K562 (cell line): ENCODE data around the gene SGK1. TPM values are rescaled to one million over a fixed set of nuclear protein-coding genes. Genes with fewer than 3 reads are reported as not detected.

Source experiments
- ATAC-seq: fragments of 200-7000 bp; cut with Tn5 transposase; 3 replicates; pipeline ENCODE4 v1.9.1; 2020; ENCODE audit warnings: moderate library complexity
- BruUV-seq: library from RNA; stranded (reverse); fragments of 400-500 nt; replicated peaks from 2 replicates; lab custom pipeline; 2021; lab: Mats Ljungman, UMichigan
- CTCF ChIA-PET: fragments of 300-600 bp; formaldehyde crosslinking; extraction: SDS; loops from one replicate; lab custom pipeline; 2021; ENCODE audit warnings: low intra/inter-chr PET ratio; lab: Yijun Ruan, JAX
- POLR2A ChIA-PET: fragments of 300-600, 350-650 bp; sonication (Branson Sonifier 250); formaldehyde crosslinking; extraction: SDS; loops from one replicate; lab custom pipeline; 2021; ENCODE audit warnings: antibody characterized with exemption, inconsistent platforms; lab: Yijun Ruan, JAX
- DNase-seq, 4 experiments: peaks; one replicate each; pipeline versions ENCODE4 v3.0.0 to v3.0.0-alpha.2; 2011 to 2018; ENCODE audit warnings: low spot score in 3 of 4, mixed read lengths in 3 of 4; ENCODE audit errors: extremely low read depth in 1 of 4
- FAIRE-seq: peaks from 2 replicates; lab custom pipeline; 2011; peaks lifted over from hg19 to GRCh38; lab: Jason Lieb, UNC
- H2AFZ ChIP-seq: 2 replicates; pipeline ENCODE4 v1.6.0; 2011; ENCODE audit warnings: low read depth, low read length, control low read depth, inconsistent platforms
- H3K27ac ChIP-seq: fragments of 200-600 bp; 3 replicates; pipeline ENCODE4 v1.8.0; 2011; ENCODE audit warnings: low read depth, mild to moderate bottlenecking, control low read depth, inconsistent platforms, low read length, moderate library complexity, mixed read lengths; ENCODE audit errors: extremely low read depth
- H3K27me3 ChIP-seq, 2 experiments: fragments of 300-600 bp in 1 of 2; 2 replicates in 1 of 2; 3 replicates in 1 of 2; pipeline versions ENCODE4 v1.6.0 to v1.8.0; 2011; ENCODE audit warnings: inconsistent platforms in 2 of 2, low read length in 2 of 2, mild to moderate bottlenecking in 1 of 2, mixed read lengths in 1 of 2, moderate library complexity in 1 of 2; ENCODE audit not compliant: control insufficient read depth in 2 of 2, insufficient read depth in 2 of 2
- H3K36me3 ChIP-seq: fragments of 300-600 bp; 3 replicates; pipeline ENCODE4 v1.8.0; 2011; ENCODE audit warnings: mild to moderate bottlenecking, low read length, inconsistent platforms; ENCODE audit not compliant: control insufficient read depth, insufficient read depth
- H3K4me1 ChIP-seq, 2 experiments: fragments of 200-600 bp in 1 of 2; replicated peaks in 1 of 2; 2 replicates in 1 of 2; 3 replicates in 1 of 2; pipeline versions ENCODE4 v1.5.1 to v1.8.0; 2011; ENCODE audit warnings: inconsistent platforms in 2 of 2, low read length in 2 of 2, mild to moderate bottlenecking in 1 of 2, mixed read lengths in 1 of 2, moderate library complexity in 1 of 2; ENCODE audit not compliant: control insufficient read depth in 2 of 2, insufficient read depth in 2 of 2
- H3K4me2 ChIP-seq: 2 replicates; pipeline ENCODE4 v1.6.1; 2011; ENCODE audit warnings: low read length, control low read depth, inconsistent platforms, mixed read lengths; ENCODE audit not compliant: insufficient read depth
- H3K4me3 ChIP-seq: fragments of 200-600 bp; sonication (generic), shearing (Covaris generic); 2 replicates; pipeline ENCODE4 v1.5.1; 2016; ENCODE audit warnings: control low read depth, inconsistent platforms
- H3K79me2 ChIP-seq: fragments of 200-600 bp; 3 replicates; pipeline ENCODE4 v1.8.0; 2011; ENCODE audit warnings: low read length, inconsistent platforms; ENCODE audit not compliant: control insufficient read depth, insufficient read depth
- H3K9ac ChIP-seq, 2 experiments: 2 replicates each; pipeline versions ENCODE4 v1.6.0 to v1.6.1; 2011; ENCODE audit warnings: low read depth in 2 of 2, low read length in 2 of 2, control low read depth in 1 of 2, inconsistent platforms in 1 of 2, mild to moderate bottlenecking in 1 of 2, mixed read lengths in 1 of 2; ENCODE audit not compliant: insufficient read depth in 1 of 2
- H3K9me1 ChIP-seq: one replicate; pipeline ENCODE4 v1.6.0; 2011; ENCODE audit warnings: inconsistent platforms, mild to moderate bottlenecking, low read length, moderate library complexity; ENCODE audit not compliant: control insufficient read depth, insufficient read depth
- H3K9me3 ChIP-seq: replicated peaks from 2 replicates; pipeline ENCODE4 v1.5.1; 2011; ENCODE audit warnings: low read depth, low read length, inconsistent platforms; ENCODE audit not compliant: control insufficient read depth, insufficient read depth
- H4K20me1 ChIP-seq: replicated peaks from 2 replicates; pipeline ENCODE4 v1.6.1; 2011; ENCODE audit warnings: low read length, inconsistent platforms, mixed read lengths; ENCODE audit not compliant: control insufficient read depth, insufficient read depth
- CREB1 ChIP-seq, 2 experiments: sonication (generic) in 1 of 2; formaldehyde crosslinking in 1 of 2; IDR thresholded peaks; 2 replicates each; pipeline versions ENCODE4 v1.6.1 to v1.8.0; 2012 to 2022; ENCODE audit warnings: inconsistent platforms in 1 of 2, mild to moderate bottlenecking in 1 of 2, missing genetic modification reagents in 1 of 2, moderate library complexity in 1 of 2
- CXXC5 ChIP-seq: fragments of 250-450 bp; sonication (Bioruptor Pico); IDR thresholded peaks from 2 replicates; pipeline ENCODE4 v1.8.0; 2022; ENCODE audit warnings: inconsistent platforms, mild to moderate bottlenecking, moderate library complexity
- HIVEP1 ChIP-seq: fragments of 250-450 bp; sonication (Bioruptor Pico); IDR thresholded peaks from 2 replicates; pipeline ENCODE4 v1.4.0; 2020; ENCODE audit warnings: mild to moderate bottlenecking
- HNRNPLL ChIP-seq: fragments of 200-400 bp; formaldehyde crosslinking; IDR thresholded peaks from 2 replicates; pipeline ENCODE4 v1.6.1; 2017; ENCODE audit warnings: low read length, low read depth, mild to moderate bottlenecking; ENCODE audit not compliant: poor library complexity, severe bottlenecking
- KDM1A ChIP-seq, 2 experiments: fragments of 450-650 bp; IDR thresholded peaks; 2 replicates each; pipeline ENCODE4 v1.6.1; 2016; ENCODE audit warnings: mild to moderate bottlenecking in 2 of 2
- MTA1 ChIP-seq: fragments of 450-650 bp; IDR thresholded peaks from 2 replicates; pipeline ENCODE4 v1.6.1; 2017; ENCODE audit warnings: borderline replicate concordance
- MTA2 ChIP-seq: fragments of 450-650 bp; IDR thresholded peaks from 2 replicates; pipeline ENCODE4 v1.6.1; 2016; ENCODE audit warnings: low read depth
- NKRF ChIP-seq: fragments of 450-650 bp; IDR thresholded peaks from 2 replicates; pipeline ENCODE4 v1.6.1; 2016; ENCODE audit warnings: borderline replicate concordance
- NONO ChIP-seq, 2 experiments: fragments of 200-400 bp in 1 of 2; fragments of 450-650 bp in 1 of 2; formaldehyde crosslinking in 1 of 2; IDR thresholded peaks; 2 replicates each; pipeline ENCODE4 v1.6.1; 2017; ENCODE audit warnings: low read depth in 2 of 2, mild to moderate bottlenecking in 2 of 2, moderate library complexity in 2 of 2, low read length in 1 of 2
- RBM34 ChIP-seq: fragments of 200-400 bp; formaldehyde crosslinking; IDR thresholded peaks from 2 replicates; pipeline ENCODE4 v1.6.1; 2018; ENCODE audit warnings: low read length, borderline replicate concordance; ENCODE audit not compliant: insufficient read depth
- ZBTB1 ChIP-seq: sonication (generic); formaldehyde crosslinking; IDR thresholded peaks from 2 replicates; pipeline ENCODE4 v1.8.1; 2023; ENCODE audit warnings: missing genetic modification reagents, low read depth, mild to moderate bottlenecking, borderline replicate concordance
- ZNF124 ChIP-seq: sonication (generic); formaldehyde crosslinking; IDR thresholded peaks from 2 replicates; pipeline ENCODE4 v1.8.1; 2022; ENCODE audit warnings: missing genetic modification reagents
- ZNF224 ChIP-seq: sonication (generic); formaldehyde crosslinking; IDR thresholded peaks from 2 replicates; pipeline ENCODE4 v1.8.0; 2022; ENCODE audit warnings: mild to moderate bottlenecking, missing genetic modification reagents
- ZNF253 ChIP-seq: fragments of 250-450 bp; sonication (Bioruptor Pico); conservative IDR thresholded peaks from 2 replicates; pipeline ENCODE4 v1.6.1; 2021; ENCODE audit warnings: mild to moderate bottlenecking
- ZNF277 ChIP-seq: fragments of 250-450 bp; sonication (Bioruptor Pico); IDR thresholded peaks from 2 replicates; pipeline ENCODE4 v1.8.0; 2022; ENCODE audit warnings: inconsistent platforms, mild to moderate bottlenecking, moderate library complexity, borderline replicate concordance
- ZNF384 ChIP-seq: IDR thresholded peaks from 2 replicates; pipeline ENCODE4 v1.6.1; 2012; ENCODE audit warnings: low read depth, low read length, improper control_type of control experiment
- ZNF668 ChIP-seq: fragments of 250-450 bp; sonication (Bioruptor Pico); IDR thresholded peaks from 2 replicates; pipeline ENCODE4 v1.8.0; 2022; ENCODE audit warnings: mild to moderate bottlenecking, inconsistent platforms
- WGBS: fragments of 100-300 bp; shearing (Covaris generic); methylation state at CpG from one replicate; pipeline ENCODE4 v1.1.6; 2016; ENCODE audit warnings: low coverage, mixed read lengths; ENCODE audit not compliant: insufficient coverage; ENCODE audit errors: missing lambda C conversion rate; 5-methylcytosine and 5-hydroxymethylcytosine counted together
- in situ Hi-C: fragments of 300-500 bp; cut with MboI; formaldehyde crosslinking; loops from 4 replicates; pipeline ENCODE4 v1.15.0; 2018; ENCODE audit warnings: inconsistent platforms, mixed read lengths
- intact Hi-C: fragments of 100-400 bp; cut with micrococcal nuclease; formaldehyde crosslinking; loops from 2 replicates; pipeline ENCODE4 v1.14.2; 2022
- polyA plus RNA-seq, 8 experiments: library from polyadenylated mRNA; depleted of rRNA in 4 of 8; stranded (reverse) in 5 of 8; unstranded in 3 of 8; fragments of >200 nt; fragmentation: Nextera tagmentation in 2 of 8; fragmentation: Illumina TruSeq in 1 of 8; extraction: Ambion mirVana in 2 of 8; extraction: Trizol in 1 of 8; gene quantifications; 2 replicates each; pipeline versions ENCODE4 v1.2.1 to v1.2.3, GENCODE V29; 2011 to 2014; ENCODE audit warnings: inconsistent platforms in 1 of 8, missing spikeins in 1 of 8
- total RNA-seq, 7 experiments: library from RNA; depleted of rRNA in 6 of 7; stranded (reverse); fragments of >200 nt in 6 of 7; fragmentation: Illumina TruSeq in 2 of 7; extraction: Trizol in 2 of 7; gene quantifications; 2 replicates each; pipeline versions ENCODE4 v1.2.1 to v1.2.3, GENCODE V29; 2011 to 2021; ENCODE audit warnings: low replicate concordance in 1 of 7
- TF ChIP-seq, protein P1 (sequence below): sonication (generic); formaldehyde crosslinking; IDR thresholded peaks from 2 replicates; pipeline ENCODE4 v1.8.0; 2022; ENCODE audit warnings: mild to moderate bottlenecking, missing genetic modification reagents

The SGK1 gene
- total and polyA plus RNA-seq, 9 of the 15 experiments (the other 6 are each of a cell fraction or from before 2014, with no cell fraction given), result 3.5 to 7.2 (median 3.9) TPM

DNA sequence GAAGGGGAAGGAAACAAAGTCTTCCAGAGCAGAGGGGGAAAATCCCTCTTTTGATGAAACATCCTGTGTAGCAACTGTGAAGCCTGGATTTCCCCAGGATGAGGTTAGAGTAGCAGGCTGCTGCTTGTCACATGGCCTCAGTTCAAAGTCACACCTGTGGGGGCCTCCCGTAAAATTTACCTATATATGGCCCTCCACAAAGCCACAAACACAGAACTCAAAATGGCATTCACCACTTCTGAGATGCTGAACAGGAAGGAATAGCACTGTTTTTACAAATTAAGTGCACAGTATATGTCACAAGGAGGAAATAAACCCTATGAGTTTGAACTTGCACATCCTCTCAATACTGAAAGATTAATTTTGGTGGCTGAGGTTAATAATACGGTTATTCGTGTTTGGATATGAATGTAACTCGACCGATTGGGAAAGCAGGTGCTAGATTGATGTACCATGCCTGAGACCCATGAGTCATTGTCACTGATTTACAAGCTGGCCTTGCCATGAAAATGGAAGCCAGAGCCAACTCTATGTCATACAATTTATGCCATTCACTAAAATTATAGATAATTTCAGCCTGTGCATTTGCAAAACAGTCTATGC lies 70.6 kb downstream of the SGK1 start:
- no peaks in the 10 kb centered on the region for H3K79me2 ChIP-seq
- no peak overlapping the region for H3K9ac ChIP-seq
- no peak for FAIRE-seq
- intact Hi-C loops (no loop called here), in situ Hi-C loops (no loop called here)
- no peaks in the 10 kb centered on the region for H3K4me1 ChIP-seq
- no peaks in the 10 kb centered on the region for H3K9me1 ChIP-seq
- H3K9me3 ChIP-seq, result no peaks in the 10 kb centered on the region
- no peaks in the 10 kb centered on the region for H3K27me3 ChIP-seq
- BruUV-seq, result no TSS peak
- no peak for DNase-seq
- H4K20me1 ChIP-seq, result no peaks in the 10 kb centered on the region
- no peak for ATAC-seq
- H3K36me3 ChIP-seq, result no peaks in the 10 kb centered on the region
- no peak overlapping the region for H3K27ac ChIP-seq
- H3K4me3 ChIP-seq, result no peak overlapping the region
- peak overlapping the region; percentile 4; the same call in 1 of the 2 replicates for H2AFZ ChIP-seq
- 49% methylated on average over 5 of the region's 5 CpGs for WGBS
- no peak overlapping the region for H3K4me2 ChIP-seq
- POLR2A ChIA-PET, result no interaction called here
- CTCF ChIA-PET, result no interaction called here
- TF ChIP-seq MTA1 (no peak), HNRNPLL (no peak), RBM34 (no peak), ZBTB1 (CRISPR knock-in tag) (no peak), CREB1 (IDR thresholded peaks at IDR 0.05) (no peak), CREB1 (CRISPR knock-in tag; IDR thresholded peaks at IDR 0.05) (no peak), HIVEP1 (no peak), NONO (IDR thresholded peaks at IDR 0.05; ENCODE audit: low read depth in 2 of 2, low read length in 1 of 2) (no peak), KDM1A (IDR thresholded peaks at IDR 0.05) (no peak), ZNF253 (CRISPR knock-in tag) (no peak), ZNF277 (CRISPR knock-in tag) (no peak), NKRF (no peak), ZNF224 (CRISPR knock-in tag) (no peak), ZNF124 (CRISPR knock-in tag) (no peak), ZNF668 (CRISPR knock-in tag) (no peak), CXXC5 (CRISPR knock-in tag) (no peak), ZNF384 (no peak), MTA2 (no peak)
- TF ChIP-seq, protein P1, sequence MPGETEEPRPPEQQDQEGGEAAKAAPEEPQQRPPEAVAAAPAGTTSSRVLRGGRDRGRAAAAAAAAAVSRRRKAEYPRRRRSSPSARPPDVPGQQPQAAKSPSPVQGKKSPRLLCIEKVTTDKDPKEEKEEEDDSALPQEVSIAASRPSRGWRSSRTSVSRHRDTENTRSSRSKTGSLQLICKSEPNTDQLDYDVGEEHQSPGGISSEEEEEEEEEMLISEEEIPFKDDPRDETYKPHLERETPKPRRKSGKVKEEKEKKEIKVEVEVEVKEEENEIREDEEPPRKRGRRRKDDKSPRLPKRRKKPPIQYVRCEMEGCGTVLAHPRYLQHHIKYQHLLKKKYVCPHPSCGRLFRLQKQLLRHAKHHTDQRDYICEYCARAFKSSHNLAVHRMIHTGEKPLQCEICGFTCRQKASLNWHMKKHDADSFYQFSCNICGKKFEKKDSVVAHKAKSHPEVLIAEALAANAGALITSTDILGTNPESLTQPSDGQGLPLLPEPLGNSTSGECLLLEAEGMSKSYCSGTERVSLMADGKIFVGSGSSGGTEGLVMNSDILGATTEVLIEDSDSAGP (CRISPR knock-in tag), result no peak
